GM12873 (cell line): Measurements from ENCODE around the gene BRIP1.

Experiments used
- TF ChIP-seq, protein P1 (sequence below): IDR thresholded peaks from 2 replicates; pipeline ENCODE4 v1.5.1; 2012; ENCODE audit warnings: low read depth, mild to moderate bottlenecking, moderate library complexity, low read length, control low read depth; ENCODE audit not compliant: insufficient read depth; ENCODE audit errors: missing control alignments

The BRIP1 gene

DNA sequence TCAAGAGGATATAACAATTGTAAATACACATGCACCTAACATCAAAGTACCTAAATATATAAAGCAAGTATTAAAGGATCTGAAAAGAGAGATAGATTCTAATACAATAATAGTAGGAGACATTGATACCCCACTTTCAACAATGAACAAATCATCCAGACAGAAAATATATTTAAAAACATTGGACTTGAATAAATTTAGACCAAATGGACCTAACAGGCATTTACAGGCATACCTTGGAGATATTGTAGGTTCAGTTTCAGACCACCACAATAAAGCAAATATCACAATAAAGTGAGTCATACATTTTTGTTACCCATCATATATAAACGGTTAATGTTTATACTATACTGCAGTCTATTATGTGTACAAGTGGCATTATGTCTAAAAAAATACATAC lies 104.0 kb downstream of the BRIP1 start:
- TF ChIP-seq, protein P1, sequence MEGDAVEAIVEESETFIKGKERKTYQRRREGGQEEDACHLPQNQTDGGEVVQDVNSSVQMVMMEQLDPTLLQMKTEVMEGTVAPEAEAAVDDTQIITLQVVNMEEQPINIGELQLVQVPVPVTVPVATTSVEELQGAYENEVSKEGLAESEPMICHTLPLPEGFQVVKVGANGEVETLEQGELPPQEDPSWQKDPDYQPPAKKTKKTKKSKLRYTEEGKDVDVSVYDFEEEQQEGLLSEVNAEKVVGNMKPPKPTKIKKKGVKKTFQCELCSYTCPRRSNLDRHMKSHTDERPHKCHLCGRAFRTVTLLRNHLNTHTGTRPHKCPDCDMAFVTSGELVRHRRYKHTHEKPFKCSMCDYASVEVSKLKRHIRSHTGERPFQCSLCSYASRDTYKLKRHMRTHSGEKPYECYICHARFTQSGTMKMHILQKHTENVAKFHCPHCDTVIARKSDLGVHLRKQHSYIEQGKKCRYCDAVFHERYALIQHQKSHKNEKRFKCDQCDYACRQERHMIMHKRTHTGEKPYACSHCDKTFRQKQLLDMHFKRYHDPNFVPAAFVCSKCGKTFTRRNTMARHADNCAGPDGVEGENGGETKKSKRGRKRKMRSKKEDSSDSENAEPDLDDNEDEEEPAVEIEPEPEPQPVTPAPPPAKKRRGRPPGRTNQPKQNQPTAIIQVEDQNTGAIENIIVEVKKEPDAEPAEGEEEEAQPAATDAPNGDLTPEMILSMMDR = no peak

GRCh38 chr17:61758430-61758829 lies 104.9 kb downstream of the BRIP1 start:
- TF ChIP-seq, protein P1 = no peak

DNA sequence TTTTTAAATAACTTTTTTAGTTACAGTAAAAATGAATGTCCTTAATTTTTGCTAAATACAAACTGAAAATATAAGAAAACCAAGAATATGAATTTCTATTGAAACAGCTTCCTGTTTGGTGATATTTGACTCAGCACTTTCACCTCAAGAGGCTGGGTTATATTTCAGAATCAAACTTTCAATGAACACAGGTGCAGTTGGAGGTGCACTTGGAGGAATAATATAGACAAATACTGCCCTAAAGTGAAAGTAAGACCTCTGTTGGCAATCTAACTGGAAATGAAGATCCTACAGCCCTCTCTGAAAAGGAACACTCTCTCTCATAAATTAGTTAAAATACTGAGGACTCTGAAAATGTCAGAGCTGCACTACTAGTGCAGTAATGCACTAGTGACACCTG lies 106.2 kb downstream of the BRIP1 start:
- TF ChIP-seq, protein P1 = no peak

DNA sequence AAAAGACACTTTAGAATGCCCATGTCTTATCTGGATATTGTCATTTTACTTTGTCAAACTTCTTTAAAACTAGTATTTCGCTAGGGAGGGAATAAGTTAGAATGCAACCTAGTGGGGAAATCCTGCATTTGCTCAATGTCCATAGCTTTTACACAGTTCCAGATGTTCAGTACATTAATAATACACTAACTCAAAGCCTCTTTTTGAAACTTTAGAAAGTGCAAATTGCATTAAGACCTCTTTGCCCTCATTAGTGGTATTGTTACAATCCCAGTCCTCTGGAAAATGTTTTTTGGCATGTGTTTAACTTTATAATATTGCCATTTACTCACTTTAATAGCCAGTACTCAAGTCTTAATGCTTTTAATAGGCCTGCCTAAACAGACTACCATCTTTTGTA lies 106.8 kb downstream of the BRIP1 start:
- TF ChIP-seq, protein P1 = no peak

DNA sequence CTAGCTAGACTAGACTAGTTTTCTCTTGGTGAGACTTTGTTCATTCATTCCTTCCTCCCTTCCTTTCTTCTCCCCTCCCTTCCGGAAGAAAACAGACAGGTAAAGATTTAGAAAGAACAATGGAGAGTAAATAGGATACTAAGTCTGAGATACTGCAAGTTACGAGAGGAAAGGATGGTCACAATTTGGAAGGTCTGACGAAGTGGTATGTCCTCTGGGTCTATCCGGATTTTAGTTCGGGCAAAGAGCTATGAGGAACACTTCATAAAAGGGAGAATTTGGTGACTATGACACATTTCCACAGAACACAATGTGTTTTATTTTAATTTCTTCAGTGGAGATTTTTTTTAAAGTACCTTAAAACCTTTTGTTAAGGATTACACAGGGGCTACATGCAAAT lies 107.7 kb downstream of the BRIP1 start:
- TF ChIP-seq, protein P1 = no peak

DNA sequence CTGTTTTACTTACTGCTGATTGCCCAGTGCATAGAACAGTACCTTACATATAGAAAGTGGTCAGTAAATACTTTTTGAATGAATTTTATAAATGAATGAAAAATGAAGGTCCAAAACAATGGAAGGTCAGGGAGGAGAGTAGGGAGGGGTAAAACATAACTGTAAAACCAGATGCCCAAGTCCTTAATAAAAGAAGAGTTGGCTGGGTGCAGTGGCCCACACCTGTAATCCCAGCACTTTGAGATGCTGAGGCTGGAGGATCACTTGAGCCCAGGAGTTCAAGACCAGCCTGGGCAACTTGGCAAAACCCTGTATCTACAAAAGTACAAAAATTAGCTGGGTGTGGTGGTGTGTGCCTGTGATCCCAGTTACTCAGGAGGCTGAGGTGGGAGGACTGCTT lies 108.2 kb downstream of the BRIP1 start:
- TF ChIP-seq, protein P1 = no peak

DNA sequence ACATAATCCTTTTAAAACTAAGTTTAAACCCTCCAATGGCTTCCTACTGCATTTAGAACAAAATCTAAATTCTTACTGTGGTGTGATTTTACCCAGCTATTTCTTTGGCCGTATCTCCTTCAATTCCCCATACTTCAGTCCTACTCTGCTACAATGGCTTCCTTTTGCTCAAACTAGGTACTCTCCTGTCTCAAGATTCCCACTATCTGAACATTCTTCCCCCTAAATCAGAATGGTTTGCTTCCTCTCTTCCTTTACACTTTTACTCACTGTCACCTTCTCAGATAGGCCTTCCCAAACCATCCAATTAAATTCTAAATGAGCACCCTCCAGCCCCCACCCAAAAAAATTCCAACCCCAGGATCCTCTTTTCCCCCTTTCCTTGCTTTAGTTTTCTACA lies 109.2 kb downstream of the BRIP1 start:
- TF ChIP-seq, protein P1 = no peak
